Thyroid gland (tissue), 4 donors: ENCODE data around the gene SEC22A.

ENCODE experiments used
- CTCF ChIP-seq, 6 experiments: fragments of 200-600 bp in 3 of 6; fragments of 450-650 bp in 3 of 6; sonication (generic) in 3 of 6; IDR thresholded peaks; one replicate each; pipeline ENCODE4 v1.5.1; 2016 to 2019; ENCODE audit warnings: antibody characterized with exemption in 6 of 6, mild to moderate bottlenecking in 2 of 6, inconsistent platforms in 1 of 6, moderate library complexity in 1 of 6
- POLR2A ChIP-seq, 2 donors: fragments of 450-650 bp; IDR thresholded peaks; one replicate each; pipeline ENCODE4 v1.6.1; 2017; ENCODE audit warnings: antibody characterized with exemption in 2 of 2, mild to moderate bottlenecking in 2 of 2, moderate library complexity in 1 of 2

DNA sequence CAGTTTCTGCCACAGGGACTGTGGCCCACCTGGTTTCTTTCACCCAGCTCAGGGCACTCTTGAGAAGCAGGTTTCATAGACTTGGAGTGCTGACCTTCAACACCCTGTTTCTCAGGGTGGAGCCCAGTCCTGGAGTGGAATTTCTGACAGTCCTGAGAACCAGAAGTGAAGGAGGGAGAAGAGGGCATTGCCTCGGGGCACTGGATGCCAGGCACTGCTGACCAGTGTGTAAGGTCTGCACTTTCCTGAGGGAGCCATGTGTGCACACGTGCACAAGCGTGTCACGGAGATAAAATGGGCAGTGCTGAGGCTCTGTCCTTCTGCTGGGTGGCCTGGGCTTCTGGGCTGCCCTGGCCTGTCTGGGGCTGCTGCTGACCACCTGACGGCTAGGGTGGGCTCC lies 118.5 kb downstream of the SEC22A start:
- TF ChIP-seq CTCF (IDR thresholded peaks at IDR 0.05) (no peak), POLR2A (IDR thresholded peaks at IDR 0.05) (no peak)
